GM06990 (cell line): ENCODE measurements around the gene LZTS2.
A peak's percentile ranks its signal among the peaks of the same experiment; 100 is the strongest.
"Not testable (repeated sequence)": the region's sequence is repeated elsewhere in the genome, so short reads cannot be mapped to it uniquely, and the experiment has no call there.

Source experiments
- DNase-seq: peaks from one replicate; pipeline ENCODE4 v3.0.0-alpha.2; 2011; ENCODE audit not compliant: insufficient read length; ENCODE audit errors: extremely low read depth
- H3K27me3 ChIP-seq: replicated peaks from 2 replicates; pipeline ENCODE4 v1.6.0; 2011; ENCODE audit warnings: low read length; ENCODE audit not compliant: control insufficient read depth, insufficient read depth
- H3K36me3 ChIP-seq: 2 replicates; pipeline ENCODE4 v1.5.1; 2011; ENCODE audit warnings: low read length; ENCODE audit not compliant: control insufficient read depth, insufficient read depth
- H3K4me3 ChIP-seq: replicated peaks from 2 replicates; pipeline ENCODE4 v1.5.1; 2011; ENCODE audit warnings: low read depth, mild to moderate bottlenecking, control low read depth, low read length
- CTCF ChIP-seq: IDR thresholded peaks from 2 replicates; pipeline ENCODE4 v1.5.1; 2011; ENCODE audit warnings: low read length, control low read depth, mild to moderate bottlenecking, inconsistent platforms; ENCODE audit not compliant: insufficient read depth, poor library complexity, severe bottlenecking

Gene LZTS2

GRCh38 chr10:101031128-101031795 lies 31.7 kb downstream of the LZTS2 start, which contains the start of the genes PDZD7 and SFXN3:
TSS of gene PDZD7 (minus strand) at chr10:101031129. CDS start at chr10:101030219, 910 bp downstream.
TSS of gene SFXN3 (plus strand) at chr10:101031234. CDS start at chr10:101034695, 3,461 bp downstream.
- no peak for TF ChIP-seq CTCF
- peak; percentile 89 for DNase-seq
- H3K36me3 ChIP-seq: no peaks in the 10 kb centered on the region
- peak within 1 kb of the TSS; percentile 51 for H3K4me3 ChIP-seq
- no peaks in the 10 kb centered on the region; the same call in 1 of the 2 replicates for H3K27me3 ChIP-seq

- no peaks in the 10 kb centered on the region for H3K36me3 ChIP-seq
- no peaks in the 10 kb centered on the region; the same call in 1 of the 2 replicates for H3K27me3 ChIP-seq
- H3K4me3 ChIP-seq: peak overlapping the region; percentile 51
- TF ChIP-seq CTCF: no peak
- DNase-seq: peak; percentile 55
These were observed 32.4 kb downstream of the LZTS2 start for GRCh38 chr10:101031796-101032636.

- Histone ChIP-seq H3K36me3 (no peaks in the 10 kb centered on the region), H3K4me3 (peak overlapping the region; percentile 51), H3K27me3 (no peaks in the 10 kb centered on the region; the same call in 1 of the 2 replicates)
- no peak for DNase-seq
- no peak for TF ChIP-seq CTCF
These were observed 33.1 kb downstream of the LZTS2 start for GRCh38 chr10:101032637-101033224.

- no peak for TF ChIP-seq CTCF
- Histone ChIP-seq H3K36me3 (no peaks in the 10 kb centered on the region), H3K4me3 (no peak overlapping the region), H3K27me3 (no peaks in the 10 kb centered on the region; the same call in 1 of the 2 replicates)
- DNase-seq: no peak
These were observed 33.7 kb downstream of the LZTS2 start for GRCh38 chr10:101033276-101033675.

GRCh38 chr10:101034404-101034803 lies 34.8 kb downstream of the LZTS2 start:
- not testable (repeated sequence) for H3K27me3 ChIP-seq, H3K4me3 ChIP-seq, DNase-seq, H3K36me3 ChIP-seq

GRCh38 chr10:101035314-101035713 lies 35.7 kb downstream of the LZTS2 start:
- H3K4me3 ChIP-seq: no peak overlapping the region
- no peak for TF ChIP-seq CTCF
- H3K36me3 ChIP-seq: no peaks in the 10 kb centered on the region
- H3K27me3 ChIP-seq: no peaks in the 10 kb centered on the region; the same call in 1 of the 2 replicates
- no peak for DNase-seq
